Fibroblast of gingiva (primary cell): ENCODE measurements around the gene ZNF366.

ENCODE experiments used
- DNase-seq: peaks from one replicate; pipeline ENCODE4 v3.0.0-alpha.2; 2011; ENCODE audit warnings: low read depth

ZNF366 gene

GRCh38 chr5:72464071-72464470, 43.1 kb downstream of the ZNF366 start:
- DNase-seq, result no peak

GRCh38 chr5:72463449-72464052, 43.7 kb downstream of the ZNF366 start:
- no peak for DNase-seq

- DNase-seq, result no peak
Measured at GRCh38 chr5:72460413-72460812, 46.8 kb downstream of the ZNF366 start.

- DNase-seq, result no peak
Measured at GRCh38 chr5:72459913-72460312, 47.3 kb downstream of the ZNF366 start.

- DNase-seq, result no peak
Measured at GRCh38 chr5:72459089-72459661, 48.0 kb downstream of the ZNF366 start.

GRCh38 chr5:72458407-72458806, 48.8 kb downstream of the ZNF366 start:
- DNase-seq, result no peak

GRCh38 chr5:72457491-72457890, 49.7 kb downstream of the ZNF366 start:
- DNase-seq, result no peak

GRCh38 chr5:72456391-72457074, 50.7 kb downstream of the ZNF366 start:
- no peak for DNase-seq

GRCh38 chr5:72455476-72455875, 51.7 kb downstream of the ZNF366 start:
- no peak for DNase-seq

GRCh38 chr5:72454996-72455395, 52.2 kb downstream of the ZNF366 start:
- DNase-seq, result no peak

- no peak for DNase-seq
Measured at GRCh38 chr5:72453246-72453775, 53.9 kb downstream of the ZNF366 start.

- DNase-seq, result peak; percentile 98
Measured at GRCh38 chr5:72452515-72453245, 54.5 kb downstream of the ZNF366 start.

GRCh38 chr5:72451741-72452505, 55.3 kb downstream of the ZNF366 start:
- peak; percentile 100 for DNase-seq

- no peak for DNase-seq
Measured at GRCh38 chr5:72448368-72448767, 58.8 kb downstream of the ZNF366 start.

GRCh38 chr5:72447751-72448150, 59.5 kb downstream of the ZNF366 start:
- DNase-seq, result no peak

- no peak for DNase-seq
Measured at GRCh38 chr5:72445969-72446368, 61.2 kb downstream of the ZNF366 start.

GRCh38 chr5:72443883-72444282, 63.3 kb downstream of the ZNF366 start:
- DNase-seq, result no peak

GRCh38 chr5:72441862-72442540, 65.2 kb downstream of the ZNF366 start:
- DNase-seq, result peak; percentile 97

GRCh38 chr5:72441094-72441723, 66.0 kb downstream of the ZNF366 start:
- peak; percentile 68 for DNase-seq

- DNase-seq, result no peak
Measured at GRCh38 chr5:72440207-72440638, 67.0 kb downstream of the ZNF366 start.

GRCh38 chr5:72439192-72439591, 68.0 kb downstream of the ZNF366 start:
- no peak for DNase-seq
